ENCODE results near the gene TPSG1.
"Not testable (repeated sequence)": the region's sequence is repeated elsewhere in the genome, so short reads cannot be mapped to it uniquely, and the experiment has no call there.

TPSG1 gene

DNA sequence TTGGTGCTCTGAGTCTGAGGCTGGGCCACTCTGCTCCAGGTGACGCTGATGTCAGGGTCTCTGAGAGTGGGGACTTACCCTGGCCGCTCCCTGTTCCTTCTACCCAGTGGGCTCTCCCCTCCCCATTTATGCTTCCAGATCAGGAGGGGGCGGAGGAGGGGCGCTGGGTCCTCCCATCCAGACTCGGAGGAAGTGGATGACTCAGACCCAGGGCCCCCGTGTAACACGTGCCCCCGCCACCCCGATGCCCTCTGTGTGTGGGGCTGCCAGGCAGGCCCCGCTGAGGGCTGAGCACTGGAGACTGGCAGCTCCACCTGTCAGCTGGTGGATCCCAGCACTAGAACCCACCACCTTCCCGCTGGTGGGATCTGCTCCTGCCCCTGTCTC is 5.0 kb upstream of the TPSG1 start, which contains the start of gene TPSB2:
TPSB2 (minus strand) TSS at position 101 of the 387 bp plus-strand sequence. CDS start 233 bp downstream, outside the sequence.
- not testable (repeated sequence) for DNase-seq

- not testable (repeated sequence) for DNase-seq
Measured at GRCh38 chr16:1229476-1229875, 4.4 kb upstream of the TPSG1 start.

- not testable (repeated sequence) for DNase-seq
Measured at GRCh38 chr16:1228227-1228626, 3.2 kb upstream of the TPSG1 start.

- DNase-seq: not testable (repeated sequence)
Measured at GRCh38 chr16:1226692-1227091, 1.6 kb upstream of the TPSG1 start.

GRCh38 chr16:1225728-1226311 is 752 bp upstream of the TPSG1 start:
- DNase-seq: not testable (repeated sequence)

- no peak for DNase-seq
Measured at GRCh38 chr16:1224558-1224957, 510 bp downstream of the TPSG1 start.

- no peak for DNase-seq
Measured at GRCh38 chr16:1223355-1224214, 1.5 kb downstream of the TPSG1 start.

GRCh38 chr16:1222553-1223354 is 2.3 kb downstream of the TPSG1 start:
- no peak for DNase-seq

DNA sequence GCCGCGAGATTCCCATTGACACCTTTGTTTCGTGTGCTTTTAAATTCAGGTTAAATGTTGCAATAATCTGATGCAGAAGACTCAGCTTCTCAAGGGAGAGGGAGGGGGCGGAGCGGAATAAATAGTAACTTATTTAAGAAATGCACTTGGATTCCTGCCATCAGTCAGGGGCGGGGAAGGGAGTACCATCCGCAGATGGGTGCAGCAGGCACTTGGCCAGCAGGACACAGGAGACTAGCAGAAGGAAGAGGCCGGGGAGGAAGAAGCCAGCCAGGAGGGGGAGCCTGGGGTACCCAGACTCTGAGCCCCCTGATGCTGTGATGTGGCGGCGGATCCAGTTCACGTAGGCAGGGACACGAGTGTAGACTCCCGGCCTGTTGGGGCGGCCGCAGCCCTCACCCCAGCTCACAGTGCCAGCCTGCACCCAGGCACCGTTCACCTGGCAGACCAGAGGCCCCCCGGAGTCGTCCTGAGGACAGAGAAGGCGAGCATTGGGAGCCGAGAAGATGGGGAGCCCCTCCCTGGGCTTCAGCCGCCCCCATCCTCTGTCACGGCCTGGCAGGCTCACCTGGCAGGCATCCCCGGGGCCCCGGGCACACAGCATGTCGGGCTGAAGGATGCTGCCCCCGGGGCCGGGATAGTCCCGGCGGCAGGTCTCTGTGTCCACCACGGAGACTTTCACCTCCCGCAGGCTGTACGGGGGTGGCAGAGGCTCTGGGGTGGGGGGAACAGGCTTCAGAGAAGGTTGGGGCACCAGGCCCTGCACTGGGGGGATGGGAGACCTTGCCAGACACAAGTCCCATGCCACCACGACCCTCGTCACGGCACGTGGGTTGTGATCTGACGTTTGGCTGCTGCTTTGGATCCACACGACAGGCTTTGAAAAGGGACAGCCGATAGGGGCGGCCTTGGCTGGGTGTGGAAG is 3.2 kb downstream of the TPSG1 start:
- no peak for DNase-seq

- no peak for DNase-seq
Measured at GRCh38 chr16:1220841-1221627, 4.0 kb downstream of the TPSG1 start.

GRCh38 chr16:1220098-1220728 is 4.9 kb downstream of the TPSG1 start:
- no peak for DNase-seq

- DNase-seq: no peak
Measured at GRCh38 chr16:1218930-1219611, 6.0 kb downstream of the TPSG1 start.

- no peak for DNase-seq
Measured at GRCh38 chr16:1218061-1218929, 6.8 kb downstream of the TPSG1 start.

GRCh38 chr16:1217526-1217925 is 7.5 kb downstream of the TPSG1 start:
- DNase-seq: no peak

DNA sequence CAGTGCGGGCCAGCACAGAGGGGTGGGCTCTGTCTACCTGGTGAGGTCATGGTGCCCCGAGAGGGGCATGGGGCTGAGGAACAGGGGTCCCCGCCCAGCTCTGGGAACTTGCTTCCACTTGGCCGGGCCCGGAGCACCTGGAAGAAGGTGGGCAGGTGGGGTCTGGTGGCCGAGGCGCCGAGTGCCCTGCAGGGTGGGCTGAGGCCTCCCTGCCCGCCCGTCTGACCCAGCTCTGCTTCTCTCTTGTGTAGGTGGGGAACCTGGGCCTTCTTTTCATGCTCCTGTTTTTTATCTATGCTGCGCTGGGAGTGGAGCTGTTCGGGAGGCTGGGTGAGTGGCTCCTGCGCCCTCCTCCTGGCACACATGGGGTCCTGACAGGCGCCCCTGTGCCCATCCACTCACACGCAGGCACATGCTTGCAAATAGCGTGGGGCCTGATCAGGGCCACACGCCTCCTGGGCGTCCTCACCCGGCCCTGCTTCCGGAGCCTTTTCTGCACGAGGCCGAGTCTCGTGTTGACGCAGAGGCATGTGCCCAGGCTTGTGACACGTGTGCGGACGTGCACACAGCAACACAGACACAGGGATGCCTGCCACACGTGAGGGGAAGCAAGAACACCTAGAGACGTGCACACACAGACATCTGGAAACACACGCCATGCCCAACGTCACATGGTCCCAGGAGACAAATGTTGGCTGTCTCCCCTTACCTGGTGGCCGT is 8.2 kb downstream of the TPSG1 start:
- no peak for DNase-seq

DNA sequence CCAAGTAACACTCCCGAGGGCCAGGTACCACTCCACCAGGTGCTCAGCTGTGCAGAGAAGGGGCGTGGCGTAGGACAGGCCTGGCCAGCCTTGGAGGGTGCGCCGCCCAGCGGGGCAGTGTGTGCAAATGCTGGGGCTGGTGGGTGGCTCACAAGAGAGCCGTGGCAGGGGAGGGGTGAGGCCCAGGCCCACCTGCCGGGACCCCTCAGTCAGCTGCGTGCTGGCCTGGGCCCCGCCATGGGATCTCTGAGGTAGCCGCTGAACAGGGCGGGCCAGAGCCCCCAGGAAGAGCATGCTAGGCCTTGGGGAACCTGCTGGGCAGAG is 8.8 kb downstream of the TPSG1 start:
- no peak for DNase-seq

- no peak for DNase-seq
Measured at GRCh38 chr16:1215574-1216295, 9.3 kb downstream of the TPSG1 start.

GRCh38 chr16:1214719-1215118 is 10.3 kb downstream of the TPSG1 start:
- DNase-seq: no peak
